Dedifferentiated amniotic fluid mesenchymal stem cell (primary cell): ENCODE data around the gene MINAR1.

Source experiments
- DNase-seq: peaks from one replicate; pipeline ENCODE4 v3.0.0-alpha.2; 2016; ENCODE audit errors: extremely low spot score

Gene MINAR1

GRCh38 chr15:79430901-79431635 is 1.1 kb upstream of the MINAR1 start:
- no peak for DNase-seq

- DNase-seq = no peak
Measured at GRCh38 chr15:79432345-79433275, 474 bp downstream of the MINAR1 start.

- no peak for DNase-seq
Measured at GRCh38 chr15:79433276-79433990, 1.3 kb downstream of the MINAR1 start.

GRCh38 chr15:79434361-79434760 is 2.2 kb downstream of the MINAR1 start:
- DNase-seq = no peak

- no peak for DNase-seq
Measured at GRCh38 chr15:79436037-79436780, 4.1 kb downstream of the MINAR1 start.

- DNase-seq = no peak
Measured at GRCh38 chr15:79437275-79438000, 5.3 kb downstream of the MINAR1 start.

GRCh38 chr15:79439236-79439635 is 7.1 kb downstream of the MINAR1 start:
- no peak for DNase-seq

GRCh38 chr15:79440355-79440908 is 8.3 kb downstream of the MINAR1 start:
- DNase-seq = no peak

GRCh38 chr15:79442911-79443310 is 10.8 kb downstream of the MINAR1 start:
- DNase-seq = no peak

GRCh38 chr15:79447060-79447459 is 14.9 kb downstream of the MINAR1 start:
- DNase-seq = no peak

GRCh38 chr15:79450648-79451047 is 18.5 kb downstream of the MINAR1 start:
- no peak for DNase-seq

- no peak for DNase-seq
Measured at GRCh38 chr15:79451361-79451999, 19.3 kb downstream of the MINAR1 start.

GRCh38 chr15:79452244-79453051 is 20.3 kb downstream of the MINAR1 start:
- DNase-seq = no peak

- no peak for DNase-seq
Measured at GRCh38 chr15:79453446-79453845, 21.3 kb downstream of the MINAR1 start.

- no peak for DNase-seq
Measured at GRCh38 chr15:79454063-79454462, 21.9 kb downstream of the MINAR1 start.

GRCh38 chr15:79455361-79455760 is 23.2 kb downstream of the MINAR1 start:
- no peak for DNase-seq

GRCh38 chr15:79455943-79456342 is 23.8 kb downstream of the MINAR1 start:
- no peak for DNase-seq

GRCh38 chr15:79458491-79458890 is 26.4 kb downstream of the MINAR1 start:
- no peak for DNase-seq

GRCh38 chr15:79459666-79460065 is 27.5 kb downstream of the MINAR1 start:
- DNase-seq = no peak
